Esophagus muscularis mucosa (tissue), 3 donors: Measurements from ENCODE around the gene TRAPPC3.

ENCODE experiments used
- POLR2A ChIP-seq: fragments of 450-650 bp; IDR thresholded peaks from one replicate; pipeline ENCODE4 v1.6.1; 2017; ENCODE audit warnings: antibody characterized with exemption, moderate library complexity, mild to moderate bottlenecking, low read depth
- POLR2AphosphoS5 ChIP-seq, 2 donors: sonication (generic); formaldehyde crosslinking; IDR thresholded peaks; one replicate each; pipeline ENCODE4 v1.6.1; 2017; ENCODE audit warnings: antibody characterized with exemption in 2 of 2
- TF ChIP-seq, protein P1 (sequence below), 3 experiments: fragments of 200-600 bp in 2 of 3; fragments of 450-650 bp in 1 of 3; sonication (generic) in 2 of 3; IDR thresholded peaks; one replicate each; pipeline ENCODE4 v1.5.1; 2017 to 2019; ENCODE audit warnings: antibody characterized with exemption in 3 of 3, mild to moderate bottlenecking in 2 of 3, moderate library complexity in 1 of 3

DNA sequence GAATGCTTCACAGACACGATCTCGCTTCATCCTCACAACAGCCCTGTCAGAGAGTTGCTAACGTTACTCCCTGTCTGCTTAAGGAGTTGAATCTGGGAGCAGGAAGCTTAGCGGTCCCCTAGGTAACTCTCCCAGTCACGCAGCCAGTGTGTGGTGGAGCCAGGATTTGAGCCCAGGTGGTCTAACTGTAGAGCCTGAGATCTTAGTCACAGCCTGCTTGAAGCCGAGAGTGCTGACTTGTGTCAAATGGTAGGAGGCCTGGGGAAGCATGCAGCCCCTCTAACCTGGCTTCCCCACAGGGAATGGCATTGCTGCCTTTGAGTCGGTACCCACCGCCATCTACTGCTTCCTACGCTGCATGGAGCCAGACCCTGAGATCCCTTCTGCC, 56.5 kb downstream of the TRAPPC3 start:
- TF ChIP-seq, protein P1, sequence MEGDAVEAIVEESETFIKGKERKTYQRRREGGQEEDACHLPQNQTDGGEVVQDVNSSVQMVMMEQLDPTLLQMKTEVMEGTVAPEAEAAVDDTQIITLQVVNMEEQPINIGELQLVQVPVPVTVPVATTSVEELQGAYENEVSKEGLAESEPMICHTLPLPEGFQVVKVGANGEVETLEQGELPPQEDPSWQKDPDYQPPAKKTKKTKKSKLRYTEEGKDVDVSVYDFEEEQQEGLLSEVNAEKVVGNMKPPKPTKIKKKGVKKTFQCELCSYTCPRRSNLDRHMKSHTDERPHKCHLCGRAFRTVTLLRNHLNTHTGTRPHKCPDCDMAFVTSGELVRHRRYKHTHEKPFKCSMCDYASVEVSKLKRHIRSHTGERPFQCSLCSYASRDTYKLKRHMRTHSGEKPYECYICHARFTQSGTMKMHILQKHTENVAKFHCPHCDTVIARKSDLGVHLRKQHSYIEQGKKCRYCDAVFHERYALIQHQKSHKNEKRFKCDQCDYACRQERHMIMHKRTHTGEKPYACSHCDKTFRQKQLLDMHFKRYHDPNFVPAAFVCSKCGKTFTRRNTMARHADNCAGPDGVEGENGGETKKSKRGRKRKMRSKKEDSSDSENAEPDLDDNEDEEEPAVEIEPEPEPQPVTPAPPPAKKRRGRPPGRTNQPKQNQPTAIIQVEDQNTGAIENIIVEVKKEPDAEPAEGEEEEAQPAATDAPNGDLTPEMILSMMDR (IDR thresholded peaks at IDR 0.05): no peak
- no peak for TF ChIP-seq POLR2A
- no peak for TF ChIP-seq POLR2AphosphoS5 (IDR thresholded peaks at IDR 0.05)
